Common myeloid progenitor, CD34-positive (primary cell): ENCODE results near the gene RELT.
A peak's percentile ranks its signal among the peaks of the same experiment; 100 is the strongest.

Experiments
- CTCF ChIA-PET: fragments of 350-600 bp; sonication (Branson Sonifier 250); formaldehyde crosslinking; loops from one replicate; lab custom pipeline; 2021; ENCODE audit warnings: antibody characterized with exemption; lab: Charles Lee
- POLR2A ChIA-PET: fragments of 350-600 bp; sonication (Branson Sonifier 250); formaldehyde crosslinking; loops from one replicate; lab custom pipeline; 2021; ENCODE audit warnings: antibody characterized with exemption; lab: Charles Lee
- DNase-seq, 3 donors: peaks; one replicate each; pipeline versions ENCODE4 v3.0.0 to v3.0.0-alpha.2; 2013
- H3K27ac ChIP-seq, 2 experiments: 1 replicate in 1 of 2; 2 replicates in 1 of 2; pipeline ENCODE4 v1.7.0; 2013; ENCODE audit warnings: inconsistent platforms in 2 of 2, low read length in 2 of 2, mild to moderate bottlenecking in 2 of 2, low read depth in 1 of 2, moderate library complexity in 1 of 2; ENCODE audit not compliant: severe bottlenecking in 2 of 2, insufficient read depth in 1 of 2, poor library complexity in 1 of 2
- H3K27me3 ChIP-seq, 5 experiments: replicated peaks in 2 of 5; 1 replicate in 3 of 5; 2 replicates in 2 of 5; pipeline versions ENCODE4 v1.6.1 to v1.7.0; 2013; ENCODE audit warnings: low read length in 4 of 5, mild to moderate bottlenecking in 2 of 5, moderate library complexity in 2 of 5, inconsistent platforms in 1 of 5; ENCODE audit not compliant: insufficient read depth in 5 of 5, control insufficient read depth in 4 of 5
- H3K36me3 ChIP-seq, 4 experiments: 1 replicate in 2 of 4; 2 replicates in 2 of 4; pipeline versions ENCODE4 v1.6.1 to v1.7.0; 2013; ENCODE audit warnings: low read length in 3 of 4, control low read depth in 1 of 4, mild to moderate bottlenecking in 1 of 4; ENCODE audit not compliant: control insufficient read depth in 4 of 4, insufficient read depth in 4 of 4
- H3K4me1 ChIP-seq, 4 experiments: 1 replicate in 3 of 4; 2 replicates in 1 of 4; pipeline versions ENCODE4 v1.6.1 to v1.7.1; 2013; ENCODE audit warnings: low read length in 3 of 4, mild to moderate bottlenecking in 3 of 4, control low read depth in 1 of 4, inconsistent platforms in 1 of 4, moderate library complexity in 1 of 4; ENCODE audit not compliant: control insufficient read depth in 4 of 4, insufficient read depth in 4 of 4; ENCODE audit errors: control extremely low read depth in 1 of 4
- H3K4me3 ChIP-seq, 7 experiments: 1 replicate in 4 of 7; 2 replicates in 3 of 7; pipeline versions ENCODE4 v1.5.1 to v1.7.0; 2013; ENCODE audit warnings: mild to moderate bottlenecking in 7 of 7, low read length in 6 of 7, moderate library complexity in 6 of 7, inconsistent platforms in 2 of 7, low read depth in 2 of 7, control low read depth in 1 of 7; ENCODE audit not compliant: insufficient read depth in 4 of 7, control insufficient read depth in 1 of 7; ENCODE audit errors: extremely low read depth in 1 of 7
- H3K9me3 ChIP-seq, 5 experiments: 1 replicate in 4 of 5; 2 replicates in 1 of 5; pipeline versions ENCODE4 v1.6.1 to v1.7.1; 2013; ENCODE audit warnings: low read length in 4 of 5, mild to moderate bottlenecking in 2 of 5, inconsistent platforms in 1 of 5, low read depth in 1 of 5, moderate library complexity in 1 of 5; ENCODE audit not compliant: control insufficient read depth in 4 of 5, insufficient read depth in 2 of 5; ENCODE audit errors: control extremely low read depth in 1 of 5
- WGBS: methylation state at CpG from one replicate; pipeline ENCODE4 v1.1.5; 2013; ENCODE audit not compliant: insufficient coverage; 5-methylcytosine and 5-hydroxymethylcytosine counted together

Gene RELT

GRCh38 chr11:73384872-73385689 lies 8.9 kb downstream of the RELT start:
- H3K4me1 ChIP-seq: peaks cover 12 to 100% (median 98%) of the 10 kb centered on the region in 4 experiments
- peak overlapping the region in 1 of 2 experiments; percentile 81 for H3K27ac ChIP-seq
- no peaks in the 10 kb centered on the region for H3K9me3 ChIP-seq
- peak; percentile 91 to 98 (median 98) for DNase-seq
- H3K36me3 ChIP-seq: peaks cover 0 to 52% (median 2%) of the 10 kb centered on the region in 4 experiments
- 5% methylated on average over 15 of the region's 21 CpGs for WGBS
- CTCF ChIA-PET: interaction anchor here (0.8 to 2.2 kb wide), 12 partner anchors 8 to 276 kb away, joined by 3 to 15 read pairs (median 4); no protein-coding TSS in a partner anchor
- H3K27me3 ChIP-seq: no peaks in the 10 kb centered on the region
- POLR2A ChIA-PET: interaction anchor here (0.9 to 1.5 kb wide), 3 partner anchors 9 to 62 kb away, joined by 3 to 17 read pairs (median 5); partner anchors contain the start of gene RELT
- H3K4me3 ChIP-seq: peak overlapping the region in 4 of 7 experiments; percentile 11 to 60 (median 34)

- no peaks in the 10 kb centered on the region for H3K27me3 ChIP-seq
- ChIA-PET CTCF (interaction anchor here (1.1 to 19.4 kb wide), 3 partner anchors 9 to 31 kb away, joined by 5 to 348 read pairs (median 12); no protein-coding TSS in a partner anchor), POLR2A (interaction anchor here (1.5 to 4.1 kb wide), 2 partner anchors 9 to 10 kb away, joined by 17 to 18 read pairs; partner anchors contain the start of gene RELT)
- H3K27ac ChIP-seq: peak overlapping the region in 1 of 2 experiments; percentile 81
- H3K4me3 ChIP-seq: peak overlapping the region in 4 of 7 experiments; percentile 23 to 60 (median 38)
- WGBS: 49% methylated on average over 6 of the region's 8 CpGs
- no peaks in the 10 kb centered on the region for H3K9me3 ChIP-seq
- peaks cover 9 to 95% (median 89%) of the 10 kb centered on the region in 4 experiments for H3K4me1 ChIP-seq
- H3K36me3 ChIP-seq: peaks cover 0 to 53% (median 6%) of the 10 kb centered on the region in 4 experiments
- DNase-seq: peak in 2 of 3 donors; percentile 46 to 51
These were observed 9.8 kb downstream of the RELT start for GRCh38 chr11:73386016-73386415.

- CTCF ChIA-PET: interaction anchor here (0.7 to 19.4 kb wide), 6 partner anchors 12 to 274 kb away, joined by 3 to 348 read pairs (median 4); no protein-coding TSS in a partner anchor
These were observed 10.3 kb downstream of the RELT start for GRCh38 chr11:73386546-73386945.

GRCh38 chr11:73387594-73388264 lies 11.5 kb downstream of the RELT start:
- no peak for DNase-seq
- Histone ChIP-seq H3K27me3 (no peaks in the 10 kb centered on the region), H3K4me1 (peaks cover 8 to 87% (median 75%) of the 10 kb centered on the region in 4 experiments), H3K36me3 (peaks cover 0 to 56% (median 16%) of the 10 kb centered on the region in 4 experiments), H3K27ac (peak overlapping the region in 1 of 2 experiments; percentile 81), H3K9me3 (no peaks in the 10 kb centered on the region), H3K4me3 (no peak overlapping the region)
- ChIA-PET CTCF (interaction anchor here (0.7 to 19.4 kb wide), 10 partner anchors 9 to 273 kb away, joined by 3 to 348 read pairs (median 3); no protein-coding TSS in a partner anchor), POLR2A (interaction anchor here (0.7 to 4.1 kb wide), 3 partner anchors 11 to 37 kb away, joined by 3 to 18 read pairs (median 4); partner anchors contain the start of gene RELT)
- 82% methylated on average over 20 of the region's 21 CpGs for WGBS

More at GRCh38 chr11:73386546-73386945, 10.3 kb downstream of the RELT start:
- Histone ChIP-seq H3K4me1 (peaks cover 8 to 90% (median 84%) of the 10 kb centered on the region in 4 experiments), H3K27ac (peak overlapping the region; percentile 33 to 81), H3K9me3 (no peaks in the 10 kb centered on the region), H3K36me3 (peaks cover 0 to 55% (median 9%) of the 10 kb centered on the region in 4 experiments), H3K27me3 (no peaks in the 10 kb centered on the region), H3K4me3 (peak overlapping the region in 5 of 7 experiments; percentile 8 to 60 (median 28))
- POLR2A ChIA-PET: interaction anchor here (1.2 to 4.1 kb wide), 2 partner anchors 10 to 35 kb away, joined by 4 to 18 read pairs; partner anchors contain the start of gene RELT
- WGBS: 90% methylated on average over 6 of the region's 8 CpGs
- DNase-seq: no peak

- peaks cover 8 to 87% (median 74%) of the 10 kb centered on the region in 4 experiments for H3K4me1 ChIP-seq
- peak in 2 of 3 donors; percentile 61 to 68 for DNase-seq
- H3K27me3 ChIP-seq: no peaks in the 10 kb centered on the region
- H3K36me3 ChIP-seq: peaks cover 0 to 64% (median 18%) of the 10 kb centered on the region in 4 experiments
- no peaks in the 10 kb centered on the region for H3K9me3 ChIP-seq
- CTCF ChIA-PET: interaction anchor here (0.7 to 19.4 kb wide), 13 partner anchors 8 to 53 kb away, joined by 3 to 348 read pairs (median 3); no protein-coding TSS in a partner anchor
- H3K4me3 ChIP-seq: peak overlapping the region in 1 of 7 experiments; percentile 21
- H3K27ac ChIP-seq: peak overlapping the region in 1 of 2 experiments; percentile 27
- POLR2A ChIA-PET: interaction anchor here (4.1 kb wide), 1 partner anchor 12 kb away, joined by 18 read pairs; the partner anchor contains the start of gene RELT
- 39% methylated on average over 19 of the region's 23 CpGs for WGBS
These were observed 12.3 kb downstream of the RELT start for GRCh38 chr11:73388265-73389133.
